ENCODE data around the gene CDK5RAP2. TPM values are rescaled to one million over a fixed set of nuclear protein-coding genes. Genes with fewer than 3 reads are reported as not detected.
"Not testable (repeated sequence)": the region's sequence is repeated elsewhere in the genome, so short reads cannot be mapped to it uniquely, and the experiment has no call there.

Gene CDK5RAP2
- total RNA-seq, 1 donor from 2014 or later = 27.4 TPM

DNA sequence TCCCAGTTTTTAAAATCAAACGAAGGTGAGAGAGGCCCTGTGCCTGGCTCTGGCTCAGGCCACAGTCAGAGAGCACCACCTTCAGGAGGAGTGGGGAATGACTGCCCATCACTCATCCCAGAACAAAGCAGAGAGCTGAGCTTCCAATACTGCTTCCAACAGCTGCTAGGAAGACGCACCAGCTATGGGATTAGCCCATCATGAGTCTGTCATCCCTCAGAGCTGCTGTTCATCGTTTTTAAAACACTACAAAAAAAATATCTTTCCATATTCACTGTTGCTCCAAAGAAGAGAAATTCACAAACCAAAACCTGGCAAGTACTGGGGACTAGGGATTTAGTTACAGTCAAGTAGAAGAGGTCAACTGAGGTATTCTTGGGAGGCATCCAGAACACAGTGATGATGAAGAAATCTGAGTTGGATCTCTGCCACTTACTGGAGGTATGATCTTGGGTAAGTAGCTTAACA is 102.4 kb downstream of the CDK5RAP2 start:
- ATAC-seq = peak; percentile 96
- peak; percentile 72 for DNase-seq (ENCODE audit: low spot score)

DNA sequence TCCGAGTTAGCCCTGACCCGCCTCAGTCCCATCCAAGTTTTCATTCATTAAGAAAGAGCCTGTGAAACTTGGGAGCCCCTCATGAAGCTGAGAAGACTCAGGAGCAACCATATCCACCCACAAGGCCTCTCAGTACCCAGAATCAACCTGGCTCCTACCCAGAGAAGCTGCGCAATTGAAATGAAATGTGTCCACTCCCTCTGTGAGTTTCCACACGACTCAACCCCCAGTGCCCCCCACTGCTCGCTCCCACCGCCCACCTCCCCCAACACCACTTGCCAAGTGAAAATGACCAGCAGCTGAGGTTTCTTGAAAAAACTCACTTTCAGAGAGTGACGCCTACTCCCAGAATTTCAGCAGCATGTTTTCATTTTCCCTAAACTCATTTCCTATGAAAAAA is 104.6 kb downstream of the CDK5RAP2 start:
- ATAC-seq (no peak), DNase-seq (ENCODE audit: low spot score) (no peak)

DNA sequence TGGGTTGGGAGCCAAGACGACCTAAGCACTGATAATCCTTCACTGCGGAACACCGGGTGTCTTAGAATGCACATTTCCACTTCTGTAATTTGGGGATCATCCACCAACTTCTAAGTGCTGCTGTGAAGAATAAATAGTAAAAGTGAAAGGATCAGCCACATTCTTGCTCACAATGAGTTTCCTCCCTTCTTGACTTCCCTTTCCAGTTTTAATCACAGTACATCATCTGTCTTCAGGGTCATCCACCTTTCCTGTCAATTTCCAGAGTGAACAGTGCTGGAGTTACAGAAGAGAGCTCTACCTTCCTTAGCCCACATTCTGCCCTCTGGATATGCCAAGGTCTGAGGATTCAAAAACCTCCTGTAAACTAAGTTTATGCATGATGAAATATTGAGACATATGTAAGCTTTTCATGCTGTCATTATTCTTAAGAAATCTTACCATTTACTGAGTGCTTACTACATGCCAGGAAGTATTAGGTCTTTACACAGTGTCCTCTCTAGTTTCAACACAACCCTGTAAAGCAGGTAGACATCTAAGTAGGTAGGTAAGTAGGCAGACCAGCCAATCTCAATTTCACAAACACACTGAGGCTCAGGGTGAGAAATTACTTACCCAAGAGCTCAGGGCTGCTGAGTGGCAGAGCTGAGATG is 105.2 kb downstream of the CDK5RAP2 start:
- no peak for DNase-seq (ENCODE audit: low spot score)
- ATAC-seq = no peak

DNA sequence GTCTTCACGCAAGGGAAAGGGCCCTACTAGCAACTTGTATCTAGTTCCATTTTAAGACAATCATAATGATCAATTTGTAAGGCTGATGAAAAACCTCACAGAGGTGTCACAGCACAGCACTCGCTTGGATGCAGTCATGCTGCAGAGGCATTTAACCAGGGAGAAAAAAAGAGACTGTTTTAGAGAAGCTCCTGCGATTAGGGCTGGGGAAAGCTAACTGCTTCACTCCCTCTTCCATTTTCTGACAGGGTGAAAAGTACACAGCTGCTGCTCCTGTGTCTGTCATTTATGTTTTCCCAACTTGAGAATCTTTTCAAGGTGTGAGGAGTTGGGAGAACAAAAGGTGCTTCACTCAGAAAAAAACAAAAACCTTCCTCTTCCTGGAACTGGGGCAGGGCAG is 106.4 kb downstream of the CDK5RAP2 start:
- DNase-seq (ENCODE audit: low spot score) (no peak), ATAC-seq (no peak)

DNA sequence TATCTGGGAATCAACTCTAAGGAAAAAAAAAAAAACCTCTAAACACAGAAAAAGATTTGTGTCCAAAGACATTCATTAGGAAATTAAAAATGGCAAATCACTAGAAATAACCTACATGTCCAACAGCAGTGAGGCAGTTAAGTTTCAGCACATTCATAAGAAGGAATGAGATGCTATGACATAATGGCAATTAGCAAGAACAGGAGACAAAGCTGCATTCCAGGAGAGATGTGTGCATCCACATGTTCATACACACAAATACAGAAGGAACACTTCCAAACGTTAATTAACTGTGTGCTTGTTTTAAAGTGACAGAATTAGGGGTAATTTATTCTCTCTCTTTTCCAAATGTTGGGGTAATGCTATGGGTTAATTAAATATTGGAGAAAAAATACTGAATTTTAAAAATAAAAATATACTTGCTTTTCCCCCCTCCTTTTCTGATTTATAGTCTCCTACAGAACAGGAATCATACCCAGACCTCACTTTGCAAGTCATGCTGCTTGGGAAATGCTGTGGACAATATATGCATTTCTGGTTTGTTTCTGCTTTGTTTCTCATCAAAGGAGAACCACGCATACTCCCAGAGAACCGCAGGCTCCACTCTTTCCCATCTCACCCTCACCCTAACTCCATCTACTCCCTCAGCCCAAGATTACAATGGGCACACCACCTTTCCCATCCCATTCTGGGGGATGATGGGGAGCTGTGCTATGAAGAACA is 114.1 kb downstream of the CDK5RAP2 start:
- no peak for ATAC-seq
- DNase-seq (ENCODE audit: low spot score) = no peak

DNA sequence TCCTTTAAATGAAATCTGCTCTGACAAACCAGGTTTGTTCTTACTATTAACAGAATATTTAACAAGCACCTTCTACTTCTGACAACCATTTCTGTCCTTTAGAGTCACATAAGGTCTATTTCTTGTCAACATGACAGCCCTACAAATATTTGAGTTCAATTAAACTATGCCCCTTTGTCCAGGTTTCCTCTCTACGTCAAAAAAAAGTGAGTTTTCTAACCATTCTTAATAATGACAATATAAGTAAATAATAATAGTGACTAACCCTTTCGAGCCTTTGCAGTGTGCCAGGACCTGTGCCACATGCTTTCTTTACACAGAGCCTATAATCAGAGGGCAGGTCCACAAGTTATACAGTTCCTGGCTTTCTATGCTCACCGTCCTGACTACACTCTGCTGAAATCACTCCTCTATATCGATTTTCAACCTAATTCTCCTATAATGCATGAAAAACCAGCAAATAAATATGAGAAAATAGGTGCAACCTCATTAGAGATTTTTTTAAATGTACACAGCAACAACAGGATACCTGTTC is 115.0 kb downstream of the CDK5RAP2 start:
- ATAC-seq = peak; percentile 80
- DNase-seq (ENCODE audit: low spot score) = no peak

DNA sequence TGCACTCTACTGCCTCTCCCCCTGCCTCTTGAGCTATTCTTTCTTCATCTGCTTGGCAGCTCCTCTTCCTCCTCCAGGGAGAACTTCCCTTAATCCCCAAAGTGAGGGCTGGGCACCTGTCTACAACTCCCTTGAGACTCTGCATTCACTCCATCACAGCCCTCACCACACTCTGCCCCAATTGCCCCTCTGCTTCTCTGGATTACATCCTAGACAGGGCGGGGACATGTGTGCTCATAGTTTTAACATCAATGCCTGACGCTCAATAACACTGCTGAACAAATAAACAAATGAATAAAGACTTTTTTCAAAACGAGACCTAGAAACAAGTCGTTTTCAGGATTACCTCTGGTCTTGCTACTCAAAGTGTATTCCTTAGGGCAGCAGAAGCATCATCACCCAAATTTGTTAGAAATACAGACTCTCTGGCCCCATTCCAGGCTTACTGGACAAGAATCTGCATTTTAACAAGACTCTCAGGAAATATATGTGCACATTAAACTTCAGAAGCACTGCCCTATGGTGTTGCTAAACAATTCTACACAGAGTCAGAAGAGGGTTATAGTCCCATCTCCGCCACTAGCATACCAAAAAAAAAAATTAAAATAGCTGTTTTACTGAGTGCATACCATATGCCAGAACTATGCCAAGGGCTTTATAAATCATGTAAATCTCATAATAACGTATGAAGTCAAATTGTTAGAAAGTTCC is 115.6 kb downstream of the CDK5RAP2 start:
- peak; percentile 69 for ATAC-seq

DNA sequence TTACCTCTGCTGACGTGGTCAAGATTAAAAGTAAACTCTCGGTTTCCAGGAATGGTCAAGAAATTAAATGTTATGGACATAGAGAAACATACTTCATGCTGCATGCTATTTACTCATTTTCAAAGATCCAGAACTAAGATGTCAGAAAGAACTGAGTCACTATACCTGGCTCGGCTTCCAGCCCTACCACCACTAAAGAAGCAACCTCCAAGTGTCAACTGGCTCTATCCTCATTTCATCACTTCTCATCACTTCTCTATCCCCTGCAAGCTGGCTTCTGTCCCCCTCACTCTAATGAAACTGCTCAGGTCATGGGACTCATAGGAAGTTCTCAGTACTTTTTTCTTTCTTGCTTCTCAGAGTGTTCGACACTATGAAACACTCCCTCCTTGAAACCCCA is 116.2 kb downstream of the CDK5RAP2 start:
- no peak for ATAC-seq

More for the DNA sequence above, 115.6 kb downstream of the CDK5RAP2 start:
- DNase-seq (ENCODE audit: low spot score) = no peak

DNA sequence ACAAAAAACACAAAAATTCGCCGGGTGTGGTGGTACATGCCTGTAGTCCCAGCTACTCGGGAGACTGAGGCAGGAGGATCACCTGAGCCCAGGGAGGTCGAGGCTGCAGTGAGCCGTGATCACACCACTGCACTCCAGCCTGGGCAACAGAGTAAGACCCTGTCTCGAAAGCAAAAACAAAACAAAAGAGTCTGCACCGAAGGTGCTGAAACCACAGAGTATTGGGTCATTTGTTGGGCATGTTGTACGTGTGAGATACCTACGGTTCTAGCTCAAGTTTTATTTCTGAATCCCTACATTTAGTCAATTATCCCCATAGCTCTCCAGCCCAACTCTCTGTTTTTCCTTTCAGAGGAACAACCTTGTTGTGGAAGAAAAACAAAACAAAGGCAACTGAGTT is 118.3 kb downstream of the CDK5RAP2 start:
- not testable (repeated sequence) for ATAC-seq; DNase-seq (ENCODE audit: low spot score)

More for the DNA sequence above, 116.2 kb downstream of the CDK5RAP2 start:
- no peak for DNase-seq (ENCODE audit: low spot score)

DNA sequence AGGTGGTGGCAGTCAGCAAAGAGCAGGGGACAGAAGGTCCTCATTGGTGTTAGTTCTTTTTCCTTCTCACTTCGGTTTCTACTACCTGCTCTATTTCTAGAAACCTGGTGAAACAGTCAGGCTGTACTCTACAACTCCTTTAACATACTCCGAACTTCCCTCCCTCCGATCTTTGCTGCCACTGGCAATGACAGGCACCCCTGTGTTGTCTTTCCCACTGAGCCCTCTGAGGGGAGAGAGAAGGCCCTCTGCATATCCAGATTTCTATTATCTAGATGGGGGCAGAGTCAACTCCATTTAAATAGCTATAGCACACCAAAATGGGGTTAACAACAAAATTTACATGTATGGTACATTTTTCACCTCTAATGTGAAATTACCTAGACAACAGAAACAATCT is 123.7 kb downstream of the CDK5RAP2 start:
- ATAC-seq (no peak), DNase-seq (ENCODE audit: low spot score) (no peak)

DNA sequence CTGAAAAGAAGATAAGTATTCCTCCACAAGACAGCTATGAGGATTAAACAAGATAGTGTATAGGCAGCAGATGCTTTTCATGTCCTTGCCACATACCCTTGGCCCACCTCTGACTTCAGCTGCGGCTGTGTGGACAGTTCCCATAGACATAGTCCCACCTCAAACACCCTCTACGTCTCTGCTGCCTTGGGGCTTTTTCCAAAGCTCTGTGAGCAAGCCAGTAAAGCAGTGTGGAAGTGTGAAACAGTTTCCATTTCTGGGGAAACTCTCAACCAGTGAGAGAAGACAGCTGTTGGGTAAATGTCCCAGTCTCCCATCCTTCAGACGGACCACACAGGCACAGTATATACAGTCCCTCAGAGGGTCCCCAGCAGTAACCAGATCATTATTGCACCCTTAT is 125.5 kb downstream of the CDK5RAP2 start:
- DNase-seq (ENCODE audit: low spot score) = no peak
- ATAC-seq = no peak

DNA sequence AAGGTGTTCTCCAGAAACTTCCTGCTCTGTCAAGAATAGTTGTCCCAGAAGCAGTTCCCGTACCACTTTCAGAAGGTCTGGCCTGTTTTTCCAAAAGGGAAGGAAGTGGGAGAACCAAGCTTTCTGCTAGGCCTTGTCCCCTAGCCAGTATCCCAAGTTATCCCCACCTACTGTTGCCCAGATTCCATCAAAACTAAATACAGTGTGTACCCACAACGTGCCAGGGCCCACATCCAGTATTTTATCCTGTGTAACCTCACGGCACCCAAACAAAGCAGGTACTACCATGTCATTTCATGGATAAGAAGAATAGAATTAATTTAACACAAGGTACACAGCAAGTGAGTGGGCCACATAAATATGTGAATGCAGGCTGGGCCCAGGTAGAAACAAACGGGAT is 126.2 kb downstream of the CDK5RAP2 start:
- no peak for ATAC-seq
- DNase-seq (ENCODE audit: low spot score) = no peak

DNA sequence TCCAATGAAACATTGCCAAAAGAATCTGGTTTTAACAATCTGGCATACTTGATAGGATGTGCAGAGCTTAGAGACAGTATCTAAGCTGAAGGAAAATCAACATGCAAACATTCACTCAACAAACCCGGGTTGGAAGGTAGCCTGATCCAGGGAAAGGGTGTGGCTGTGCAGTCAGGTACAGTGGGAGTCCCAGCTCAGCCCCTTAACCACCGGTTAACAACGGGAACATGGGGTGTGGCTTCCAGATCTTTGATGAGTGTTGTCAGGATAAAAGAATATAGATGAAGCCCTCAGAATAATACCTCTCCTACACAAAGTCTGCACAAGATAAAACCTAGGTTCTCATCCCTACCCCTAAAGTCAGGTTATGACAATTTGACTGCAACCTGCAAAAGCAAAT is 127.3 kb downstream of the CDK5RAP2 start:
- ATAC-seq = no peak
- DNase-seq (ENCODE audit: low spot score) = no peak

DNA sequence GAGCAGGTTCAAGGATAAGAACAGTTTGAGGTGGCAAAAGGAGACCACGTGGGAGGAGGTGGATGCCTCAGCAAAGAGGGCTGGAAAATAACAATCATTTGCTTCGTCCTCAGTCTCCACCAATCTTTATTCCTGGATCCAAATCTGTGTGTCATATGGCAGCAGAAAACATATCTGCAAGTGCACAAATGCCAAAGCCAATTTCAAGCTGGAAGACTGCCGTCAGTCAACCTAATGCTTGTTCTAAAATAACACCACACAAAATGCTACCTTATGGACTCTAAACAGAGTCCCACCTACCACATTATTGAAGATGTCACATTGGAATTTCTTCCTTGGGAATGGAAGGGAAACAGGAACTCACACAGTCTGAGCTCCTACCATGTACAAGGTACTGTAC is 129.1 kb downstream of the CDK5RAP2 start:
- no peak for ATAC-seq
- DNase-seq (ENCODE audit: low spot score) = no peak

DNA sequence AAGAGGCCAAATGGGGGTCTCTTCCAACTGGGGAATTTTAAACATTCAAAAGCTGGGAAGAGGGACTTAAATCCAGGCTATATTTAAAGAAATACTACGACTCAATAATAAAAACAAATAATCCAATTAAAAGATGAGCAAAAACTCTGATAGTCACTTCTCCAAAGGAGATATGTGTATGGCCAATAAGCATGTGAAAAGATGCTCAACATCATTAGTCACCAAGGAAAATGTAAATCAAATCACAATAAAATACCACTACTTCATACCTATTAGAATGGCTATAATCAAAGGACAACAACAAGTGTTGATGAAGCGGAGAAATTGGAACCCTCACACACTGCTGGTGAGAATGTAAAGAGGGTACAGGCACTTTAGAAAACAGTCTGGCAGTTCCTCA is 130.4 kb downstream of the CDK5RAP2 start:
- DNase-seq (ENCODE audit: low spot score) (no peak), ATAC-seq (no peak)

DNA sequence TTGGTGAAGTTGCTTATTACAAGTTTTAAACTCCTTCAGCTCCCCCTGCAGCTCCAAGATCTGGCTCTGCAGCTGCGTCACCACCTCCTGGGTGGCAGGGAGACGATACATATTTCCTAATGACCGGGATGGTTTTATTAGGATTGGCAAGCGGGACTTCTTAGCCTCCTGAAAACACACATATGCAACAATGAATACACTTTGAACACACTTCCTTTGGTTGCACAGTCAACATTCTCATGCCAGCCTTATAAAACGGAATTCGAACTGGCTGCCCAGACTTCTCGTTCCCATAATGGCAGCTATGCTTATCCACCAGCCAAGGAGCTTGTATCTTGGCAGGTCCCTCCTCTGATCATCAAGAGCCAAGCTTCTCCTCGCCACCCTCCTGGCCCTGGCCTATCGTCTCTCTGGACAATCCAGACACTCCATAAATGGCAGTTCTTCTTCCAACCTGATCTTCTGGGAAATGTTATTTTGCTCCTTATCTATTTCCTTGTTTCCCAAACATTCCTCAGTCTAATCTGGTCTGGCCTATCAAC is 131.9 kb downstream of the CDK5RAP2 start:
- ATAC-seq = no peak
- DNase-seq (ENCODE audit: low spot score) = no peak

DNA sequence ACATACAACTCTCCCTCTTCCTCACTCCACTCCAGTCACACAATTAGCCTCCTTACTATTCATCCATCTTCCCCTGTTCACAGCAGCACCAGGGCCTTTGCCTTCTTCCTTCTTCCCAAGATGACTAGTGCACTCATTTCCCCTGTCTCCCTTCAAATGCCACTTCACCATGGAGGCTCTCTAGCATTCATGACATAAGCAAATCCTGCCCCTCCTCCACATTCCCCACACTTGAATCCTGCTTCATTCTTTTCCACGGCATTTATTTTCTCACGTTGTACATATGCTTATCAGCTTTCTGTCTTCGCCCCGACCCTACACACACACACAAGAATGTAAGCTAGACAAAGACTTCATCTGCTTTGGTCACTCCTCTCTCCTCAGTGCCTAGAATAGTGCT is 133.3 kb downstream of the CDK5RAP2 start:
- ATAC-seq = no peak

DNA sequence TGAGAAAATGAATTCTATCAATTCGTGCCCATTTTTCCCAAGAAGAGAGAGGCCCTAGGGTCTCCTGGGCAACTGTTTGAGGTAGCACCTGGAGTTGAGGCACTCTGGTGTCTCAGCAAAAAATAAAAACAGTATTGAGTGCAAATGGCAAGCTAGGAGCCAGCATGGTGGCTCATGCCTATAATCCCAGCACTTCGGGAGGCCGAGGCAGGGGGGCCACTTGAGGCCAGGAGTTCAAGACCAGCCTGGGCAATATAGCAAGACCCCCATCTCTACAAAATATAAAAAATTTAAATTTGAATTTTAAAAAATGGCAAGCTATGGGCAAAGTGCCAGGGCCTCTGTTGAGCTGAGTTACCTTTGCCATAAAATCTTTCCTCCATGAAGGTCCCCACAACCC is 136.0 kb downstream of the CDK5RAP2 start:
- DNase-seq (ENCODE audit: low spot score) = no peak
- no peak for ATAC-seq

More for the DNA sequence above, 133.3 kb downstream of the CDK5RAP2 start:
- DNase-seq (ENCODE audit: low spot score) = no peak

DNA sequence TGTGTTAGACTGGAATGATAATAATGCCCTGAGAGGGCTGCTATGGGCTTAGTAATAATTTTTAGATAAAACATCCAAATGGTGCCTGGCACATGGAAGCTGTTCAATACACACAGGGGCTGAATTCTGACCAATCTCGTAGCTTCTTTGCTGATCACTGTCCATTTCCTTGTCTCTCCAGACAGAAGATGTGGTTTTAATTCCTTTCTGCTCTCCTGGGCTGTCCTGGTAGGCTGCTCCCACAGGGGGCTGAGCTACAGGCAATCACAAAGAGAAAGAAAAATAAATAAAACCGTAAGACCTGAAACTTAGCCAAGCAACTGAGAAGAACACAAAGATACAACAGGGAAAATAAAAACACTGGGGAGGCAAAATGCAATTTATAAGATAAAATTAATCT is 136.5 kb downstream of the CDK5RAP2 start:
- DNase-seq (ENCODE audit: low spot score) (no peak), ATAC-seq (no peak)

DNA sequence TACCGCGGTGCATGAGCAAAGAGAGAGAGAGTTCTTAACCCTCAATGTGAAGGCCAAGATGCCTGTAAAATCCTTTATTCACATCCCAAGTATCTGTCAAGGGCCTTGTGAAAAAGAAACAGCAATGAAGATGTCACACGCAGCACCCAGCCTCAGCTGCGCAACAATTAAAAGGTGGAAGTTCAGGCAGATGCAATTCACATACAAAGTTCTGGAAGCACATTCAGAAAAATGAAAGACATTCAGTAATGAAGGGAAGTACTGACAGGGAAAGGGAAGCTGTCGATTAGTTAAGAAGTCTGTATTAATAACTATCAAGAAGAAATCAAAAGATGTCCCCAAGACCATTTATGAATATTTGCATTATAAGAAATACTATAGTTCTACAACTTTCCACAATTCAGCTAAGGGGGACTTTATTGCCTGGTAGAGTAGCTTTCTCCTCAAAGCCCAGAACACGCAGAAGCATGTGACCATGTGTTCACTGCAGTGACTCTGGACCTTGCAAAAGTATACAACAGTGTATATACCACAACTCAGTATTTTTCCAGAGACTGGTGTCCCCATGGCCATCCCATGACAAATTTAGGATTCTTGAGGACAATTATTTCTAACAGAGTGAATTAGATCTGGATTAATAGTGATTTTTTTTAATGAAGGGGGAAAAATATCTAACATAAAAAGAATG is 137.5 kb downstream of the CDK5RAP2 start:
- DNase-seq (ENCODE audit: low spot score) = no peak
- no peak for ATAC-seq
